ENCODE data around the gene SEC61A1.

- TF ChIP-seq CTCF (IDR thresholded peaks at IDR 0.05) (no peak), POLR2A (IDR thresholded peaks at IDR 0.05) (no peak)
Observed at GRCh38 chr3:128054367-128054766, 2.1 kb downstream of the SEC61A1 start.

Measured in vagina (tissue), 2 donors.